Head of caudate nucleus (tissue), 42 donors: ENCODE measurements around the gene FASLG.
A peak's percentile ranks its signal among the peaks of the same experiment; 100 is the strongest.

Source experiments
- DNase-seq, 42 donors: peaks; one replicate each; pipeline versions ENCODE4 v3.0.0 to v3.0.0-alpha.2; 2020 to 2021; ENCODE audit warnings: mixed read lengths in 7 of 42
- intact Hi-C: fragments of 100-400 bp; cut with DNase I; formaldehyde crosslinking; loops from one replicate; pipeline ENCODE4 v1.15.0; 2022

Gene FASLG

GRCh38 chr1:172641492-172641891, 17.4 kb upstream of the FASLG start:
- DNase-seq: no peak
- intact Hi-C loops: no loop called here

GRCh38 chr1:172642970-172643369, 15.9 kb upstream of the FASLG start:
- intact Hi-C loops: no loop called here
- no peak for DNase-seq

DNA sequence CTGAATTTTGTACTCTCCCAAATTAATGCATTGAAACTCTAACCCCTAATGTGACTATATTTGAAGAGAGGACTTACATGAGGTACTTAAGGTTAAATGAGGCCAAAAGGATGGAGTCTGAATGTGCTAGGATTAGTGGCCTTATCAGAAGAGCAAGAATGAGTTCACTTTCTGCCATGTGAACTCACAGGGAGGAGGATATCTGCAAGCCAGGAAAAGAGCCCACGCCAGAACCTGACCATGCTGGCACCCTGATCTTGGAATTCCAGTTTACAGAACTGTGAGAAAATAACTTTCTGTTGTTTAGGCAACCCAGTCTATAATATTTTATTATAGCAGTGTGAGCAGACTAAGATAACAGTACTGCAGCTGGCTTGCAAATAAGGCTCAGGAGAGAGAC, 12.2 kb upstream of the FASLG start:
- intact Hi-C loops: no loop called here
- DNase-seq: no peak

- intact Hi-C loops: no loop called here
- DNase-seq: no peak
Measured at GRCh38 chr1:172647110-172647564, 11.8 kb upstream of the FASLG start.

DNA sequence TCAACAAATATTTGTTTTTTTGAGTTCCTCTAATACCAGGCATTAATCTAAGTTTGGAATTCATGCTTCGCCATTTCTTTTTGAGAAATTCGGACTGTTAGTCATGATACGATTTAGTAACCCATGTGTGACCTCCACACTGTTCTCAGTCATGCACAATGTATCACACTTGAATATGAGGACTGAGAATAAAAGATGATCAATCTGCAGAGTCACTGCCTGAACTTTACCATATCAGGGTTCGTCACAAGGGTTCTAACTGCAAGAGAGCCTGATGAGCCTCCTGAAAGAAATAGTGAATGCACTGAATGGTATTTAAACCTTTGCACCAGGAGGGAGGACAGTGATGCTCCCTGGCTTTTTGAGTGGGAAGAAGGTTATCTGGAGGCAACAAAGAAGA, 10.9 kb upstream of the FASLG start:
- intact Hi-C loops: no loop called here
- no peak for DNase-seq

DNA sequence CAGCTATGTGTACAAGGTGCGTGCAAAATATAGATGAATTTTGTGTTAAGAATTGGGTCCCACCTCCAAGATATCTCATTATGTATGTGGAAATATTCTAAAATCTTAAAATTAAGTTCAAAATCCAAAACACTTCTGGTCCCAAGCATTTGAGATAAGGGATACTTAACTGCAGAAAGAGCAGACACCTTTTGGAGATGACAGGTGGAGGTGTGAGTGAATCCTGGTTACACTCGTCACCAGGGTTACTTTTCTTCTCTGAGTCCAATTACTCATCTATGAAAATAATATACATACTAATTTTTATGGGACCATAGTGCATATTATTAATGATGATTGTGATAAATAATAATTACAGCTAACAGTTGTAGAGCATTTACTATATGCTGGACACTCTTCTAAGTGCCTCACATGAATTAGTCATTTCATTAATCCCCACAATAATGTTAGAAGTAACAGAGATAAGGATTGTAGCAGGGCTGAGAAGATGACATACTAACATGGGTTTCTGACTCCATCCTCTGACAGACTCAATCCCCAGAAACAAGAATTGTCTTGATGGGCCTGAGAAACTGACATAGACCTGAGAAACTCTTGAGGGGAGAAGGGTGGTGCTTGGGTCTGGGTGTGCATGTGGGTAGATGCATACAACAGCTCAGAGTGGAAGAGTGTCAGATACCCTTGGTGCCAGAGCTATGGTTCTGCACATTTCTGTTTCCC, 8.3 kb upstream of the FASLG start:
- intact Hi-C loops: no loop called here

GRCh38 chr1:172653015-172653709, 5.7 kb upstream of the FASLG start:
- DNase-seq: no peak
- intact Hi-C loops: no loop called here

More for the DNA sequence above, 8.3 kb upstream of the FASLG start:
- DNase-seq: no peak

DNA sequence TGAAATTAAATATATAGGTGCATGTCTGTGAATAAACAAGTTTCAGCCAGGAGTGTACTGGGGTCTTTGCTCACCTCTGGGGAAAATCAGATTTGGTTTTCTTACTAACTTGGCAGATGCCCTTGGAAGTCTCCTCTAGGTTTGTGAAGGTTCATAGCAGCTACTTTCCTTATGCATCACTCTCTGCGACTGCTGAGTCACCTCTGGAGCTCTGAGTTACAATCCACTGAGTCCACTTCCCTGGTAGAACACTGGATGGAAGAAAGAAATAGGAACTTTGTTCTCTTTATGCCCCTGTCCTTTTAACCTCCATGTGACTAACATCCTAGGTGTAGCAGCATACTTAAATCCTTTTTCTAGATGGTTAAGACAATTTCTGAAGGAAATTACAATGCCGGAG, 4.4 kb upstream of the FASLG start:
- no peak for DNase-seq
- intact Hi-C loops: no loop called here

GRCh38 chr1:172656576-172656975, 2.3 kb upstream of the FASLG start:
- peak in 11 of 42 donors; percentile 10 to 66 (median 26) for DNase-seq
- intact Hi-C loops: no loop called here

GRCh38 chr1:172657586-172657985, 1.3 kb upstream of the FASLG start:
- intact Hi-C loops: no loop called here
- peak in 1 of 42 donors; percentile 24 for DNase-seq

- DNase-seq: no peak
- intact Hi-C loops: no loop called here
Measured at GRCh38 chr1:172661107-172661506, 2.2 kb downstream of the FASLG start.

GRCh38 chr1:172662464-172663109, 3.7 kb downstream of the FASLG start:
- intact Hi-C loops: no loop called here
- DNase-seq: peak in 8 of 42 donors; percentile 8 to 51 (median 20)

GRCh38 chr1:172663732-172664131, 4.8 kb downstream of the FASLG start:
- DNase-seq: no peak
- intact Hi-C loops: no loop called here

DNA sequence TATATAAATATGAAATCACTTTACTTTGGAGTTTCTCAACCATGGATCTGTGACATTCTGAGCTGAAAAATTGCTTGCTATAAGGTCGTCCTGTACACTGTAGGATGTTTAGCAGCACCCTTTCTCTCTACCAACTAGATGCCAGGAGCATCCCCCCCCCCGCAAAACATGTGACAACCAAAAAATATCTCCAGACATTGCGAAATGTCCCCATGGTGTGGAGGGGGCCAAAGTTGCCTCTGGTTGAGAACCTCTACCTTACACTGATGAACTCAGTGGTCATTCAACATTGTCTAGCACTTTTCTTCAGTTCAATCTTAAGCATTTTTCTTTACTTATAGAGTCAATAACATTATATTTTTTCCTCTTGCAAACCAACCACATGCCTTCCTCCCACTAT, 9.2 kb downstream of the FASLG start:
- no peak for DNase-seq
- intact Hi-C loops: no loop called here

DNA sequence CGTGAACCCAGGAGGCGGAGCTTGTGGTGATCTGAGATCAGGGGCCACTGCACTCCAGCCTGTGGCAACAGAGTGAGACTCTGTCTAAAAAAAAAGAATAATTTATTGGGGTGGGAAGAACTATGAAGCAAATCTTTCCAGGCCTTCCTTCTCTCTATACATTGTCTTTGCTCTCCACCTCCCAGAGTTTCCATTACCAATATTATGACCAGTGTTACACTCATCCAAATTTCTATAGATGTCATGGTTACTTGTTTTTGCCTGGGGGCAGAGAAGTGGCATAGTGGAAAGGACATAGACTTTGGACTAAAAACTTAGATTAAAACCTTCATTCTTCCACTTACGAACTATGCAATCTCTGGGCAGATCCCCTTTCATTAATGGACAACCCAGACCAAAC, 10.1 kb downstream of the FASLG start:
- intact Hi-C loops: no loop called here
- DNase-seq: no peak

- no peak for DNase-seq
- intact Hi-C loops: no loop called here
Measured at GRCh38 chr1:172670316-172670715, 11.4 kb downstream of the FASLG start.

GRCh38 chr1:172670791-172671190, 11.9 kb downstream of the FASLG start:
- DNase-seq: no peak
- intact Hi-C loops: no loop called here

DNA sequence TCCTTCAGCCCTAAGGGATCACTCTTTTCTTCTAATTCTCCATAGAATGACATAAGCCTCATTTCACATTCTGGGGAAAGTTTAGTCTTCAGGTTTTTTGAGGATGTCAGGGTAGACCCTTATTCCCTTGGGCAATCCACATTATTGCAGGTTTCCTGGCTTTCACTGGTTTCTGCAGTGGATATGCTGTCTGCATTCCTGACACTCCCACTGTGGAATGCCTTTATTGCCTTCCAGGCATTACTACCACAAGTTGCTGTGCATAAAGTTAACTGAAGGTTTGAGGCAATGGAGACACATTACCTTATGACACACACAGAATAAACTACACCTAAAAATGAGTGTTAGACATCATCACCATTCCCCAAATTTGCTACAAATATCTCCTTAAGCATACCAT, 12.7 kb downstream of the FASLG start:
- DNase-seq: no peak
- intact Hi-C loops: no loop called here

- intact Hi-C loops: no loop called here
- no peak for DNase-seq
Measured at GRCh38 chr1:172672720-172673119, 13.8 kb downstream of the FASLG start.

DNA sequence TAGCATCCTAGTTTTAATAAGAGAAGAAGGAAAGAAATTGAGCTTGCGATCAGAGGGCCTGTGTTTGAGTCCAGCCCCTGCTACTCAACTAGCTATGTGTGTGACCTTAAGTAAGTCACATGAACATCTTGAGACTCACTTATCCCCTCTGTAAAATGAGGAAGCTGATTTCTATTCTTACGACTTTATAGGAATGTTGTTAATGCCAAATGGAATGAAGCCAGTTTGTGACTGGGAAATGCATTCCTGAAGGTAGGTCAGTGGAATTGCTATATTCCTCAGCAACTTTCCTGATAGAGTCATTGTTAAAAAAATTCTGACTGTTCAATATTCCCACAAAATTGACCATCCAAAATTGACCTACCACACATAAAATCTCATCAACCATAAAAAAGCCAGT, 14.9 kb downstream of the FASLG start:
- no peak for DNase-seq
- intact Hi-C loops: no loop called here
